Body of pancreas (tissue), 4 donors: ENCODE measurements around the gene GTF2F2. TPM values are rescaled to one million over a fixed set of nuclear protein-coding genes. Genes with fewer than 3 reads are reported as not detected.

Experiments used
- ATAC-seq: fragments of 150-250 bp; one replicate; pipeline ENCODE4 v1.9.1; 2016
- DNase-seq, 4 donors: peaks; one replicate each; pipeline ENCODE4 v3.0.0-alpha.2; 2019
- H3K27ac ChIP-seq, 4 donors: fragments of 200-600 bp; sonication (generic); 1 replicate in 3 of 4; 2 replicates in 1 of 4; pipeline versions ENCODE4 v1.5.1 to v1.6.1; 2016 to 2019; ENCODE audit warnings: mild to moderate bottlenecking in 1 of 4, mixed read lengths in 1 of 4, moderate library complexity in 1 of 4
- H3K27me3 ChIP-seq, 2 donors: fragments of 200-600 bp; sonication (generic); one replicate each; pipeline ENCODE4 v1.6.0; 2016; ENCODE audit warnings: mild to moderate bottlenecking in 1 of 2
- H3K36me3 ChIP-seq, 2 donors: fragments of 200-600 bp; sonication (generic); replicated peaks in 1 of 2; 2 replicates each; pipeline ENCODE4 v1.5.1; 2016; ENCODE audit warnings: low read depth in 2 of 2; ENCODE audit not compliant: insufficient read depth in 1 of 2
- H3K4me1 ChIP-seq: fragments of 200-600 bp; sonication (generic); one replicate; pipeline ENCODE4 v1.6.0; 2016
- H3K4me3 ChIP-seq, 2 donors: fragments of 200-600 bp; sonication (generic); 1 replicate in 1 of 2; 2 replicates in 1 of 2; pipeline ENCODE4 v1.5.1; 2016 to 2019
- H3K9me3 ChIP-seq, 3 donors: fragments of 200-600 bp; sonication (generic); 1 replicate in 2 of 3; 2 replicates in 1 of 3; pipeline ENCODE4 v1.5.1; 2016
- POLR2A ChIP-seq, 3 donors: fragments of 450-650 bp; IDR thresholded peaks; one replicate each; pipeline ENCODE4 v1.6.1; 2016; ENCODE audit warnings: antibody characterized with exemption in 3 of 3, mild to moderate bottlenecking in 2 of 3
- WGBS, 2 donors: methylation state at CpG; one replicate each; pipeline ENCODE4 v1.1.5; 2017; 5-methylcytosine and 5-hydroxymethylcytosine counted together
- intact Hi-C: fragments of 100-400 bp; cut with DNase I; formaldehyde crosslinking; loops from one replicate; pipeline ENCODE4 v1.15.1; 2023
- total RNA-seq, 2 donors: library from RNA; depleted of rRNA; stranded (reverse); fragments of >200 nt; gene quantifications; one replicate each; pipeline ENCODE4 v1.1.0, GENCODE V29; 2016
- TF ChIP-seq, protein P1 (sequence below), 7 experiments: fragments of 450-650 bp in 4 of 7; fragments of 200-600 bp in 3 of 7; sonication (generic) in 3 of 7; IDR thresholded peaks; one replicate each; pipeline ENCODE4 v1.5.1; 2016 to 2019; ENCODE audit warnings: antibody characterized with exemption in 7 of 7

GTF2F2 gene
- total RNA-seq, 2 donors from 2014 or later = 5.9 to 9.6 TPM

- H3K27me3 ChIP-seq = no peaks in the 10 kb centered on the region
- 65 to 68% methylated on average over 1 of the region's 1 CpG for WGBS, 2 donors
- no peak for ATAC-seq
- peaks cover 6% of the 10 kb centered on the region for H3K4me1 ChIP-seq
- H3K4me3 ChIP-seq = no peak overlapping the region
- H3K9me3 ChIP-seq = no peaks in the 10 kb centered on the region
- DNase-seq = no peak
- H3K36me3 ChIP-seq = no peaks in the 10 kb centered on the region
- intact Hi-C loops = no loop called here
- H3K27ac ChIP-seq = peak overlapping the region in 1 of 4 donors; percentile 79
- TF ChIP-seq, protein P1, sequence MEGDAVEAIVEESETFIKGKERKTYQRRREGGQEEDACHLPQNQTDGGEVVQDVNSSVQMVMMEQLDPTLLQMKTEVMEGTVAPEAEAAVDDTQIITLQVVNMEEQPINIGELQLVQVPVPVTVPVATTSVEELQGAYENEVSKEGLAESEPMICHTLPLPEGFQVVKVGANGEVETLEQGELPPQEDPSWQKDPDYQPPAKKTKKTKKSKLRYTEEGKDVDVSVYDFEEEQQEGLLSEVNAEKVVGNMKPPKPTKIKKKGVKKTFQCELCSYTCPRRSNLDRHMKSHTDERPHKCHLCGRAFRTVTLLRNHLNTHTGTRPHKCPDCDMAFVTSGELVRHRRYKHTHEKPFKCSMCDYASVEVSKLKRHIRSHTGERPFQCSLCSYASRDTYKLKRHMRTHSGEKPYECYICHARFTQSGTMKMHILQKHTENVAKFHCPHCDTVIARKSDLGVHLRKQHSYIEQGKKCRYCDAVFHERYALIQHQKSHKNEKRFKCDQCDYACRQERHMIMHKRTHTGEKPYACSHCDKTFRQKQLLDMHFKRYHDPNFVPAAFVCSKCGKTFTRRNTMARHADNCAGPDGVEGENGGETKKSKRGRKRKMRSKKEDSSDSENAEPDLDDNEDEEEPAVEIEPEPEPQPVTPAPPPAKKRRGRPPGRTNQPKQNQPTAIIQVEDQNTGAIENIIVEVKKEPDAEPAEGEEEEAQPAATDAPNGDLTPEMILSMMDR (IDR thresholded peaks at IDR 0.05) = no peak
- no peak for TF ChIP-seq POLR2A (IDR thresholded peaks at IDR 0.05)
Observed at GRCh38 chr13:45196622-45197021, 76.3 kb downstream of the GTF2F2 start.

DNA sequence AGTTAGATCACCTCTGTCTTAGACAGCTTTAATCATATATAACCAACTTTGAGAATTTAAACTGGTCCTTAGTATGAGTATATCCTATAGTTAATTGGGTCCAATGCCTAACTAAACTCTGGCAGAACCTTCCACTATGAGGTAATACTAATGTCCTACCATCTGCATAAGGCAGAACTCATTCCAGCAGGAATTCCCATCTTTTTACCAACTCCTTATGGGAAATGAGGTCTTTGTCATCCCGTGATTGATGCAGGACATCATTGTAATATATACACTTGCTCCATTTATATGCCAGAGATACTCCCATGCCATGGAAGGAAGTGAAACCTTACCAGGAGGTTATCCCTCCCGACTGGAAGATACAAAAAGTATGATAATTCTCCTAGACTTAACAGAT, 77.7 kb downstream of the GTF2F2 start:
- Histone ChIP-seq H3K9me3 (no peaks in the 10 kb centered on the region), H3K27ac (no peak overlapping the region), H3K27me3 (no peaks in the 10 kb centered on the region), H3K4me3 (no peak overlapping the region), H3K36me3 (no peaks in the 10 kb centered on the region), H3K4me1 (peaks cover 6% of the 10 kb centered on the region)
- 78 to 97% methylated on average over 2 of the region's 2 CpGs for WGBS, 2 donors
- ATAC-seq = no peak
- no peak for DNase-seq
- TF ChIP-seq, protein P1 (IDR thresholded peaks at IDR 0.05) = no peak
- no peak for TF ChIP-seq POLR2A (IDR thresholded peaks at IDR 0.05)
- intact Hi-C loops = no loop called here

GRCh38 chr13:45198924-45199323, 78.6 kb downstream of the GTF2F2 start:
- no peak overlapping the region for H3K27ac ChIP-seq
- WGBS, 2 donors = 68 to 69% methylated on average over 3 of the region's 3 CpGs

DNA sequence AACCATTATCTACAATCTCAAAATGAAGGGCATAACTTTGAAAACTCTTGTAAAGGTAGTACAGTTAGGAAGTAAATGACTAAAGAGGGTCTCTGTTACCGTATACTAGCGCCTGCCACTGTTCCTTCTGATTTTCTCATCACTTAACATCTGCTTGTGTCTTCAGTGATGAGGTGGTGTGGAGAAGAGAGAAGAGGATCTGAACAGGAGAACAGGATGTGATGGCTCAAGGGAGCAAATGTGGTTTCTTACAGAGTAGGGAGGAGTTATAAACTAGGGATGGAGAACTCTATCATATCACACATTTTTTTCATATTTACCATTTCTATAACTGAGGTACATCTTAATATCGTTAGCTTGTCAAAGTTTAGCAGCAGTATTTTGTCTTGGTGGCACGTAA, 79.4 kb downstream of the GTF2F2 start:
- ATAC-seq (no peak), DNase-seq (no peak)
- no peaks in the 10 kb centered on the region for H3K27me3 ChIP-seq
- peaks cover 6% of the 10 kb centered on the region for H3K4me1 ChIP-seq
- H3K9me3 ChIP-seq = no peaks in the 10 kb centered on the region
- no peak overlapping the region for H3K27ac ChIP-seq
- no peaks in the 10 kb centered on the region for H3K36me3 ChIP-seq
- 86 to 89% methylated on average over 4 of the region's 4 CpGs for WGBS, 2 donors
- intact Hi-C loops = no loop called here
- TF ChIP-seq, protein P1 (IDR thresholded peaks at IDR 0.05) = no peak
- no peak for TF ChIP-seq POLR2A (IDR thresholded peaks at IDR 0.05)
- H3K4me3 ChIP-seq = no peak overlapping the region

More at GRCh38 chr13:45198924-45199323, 78.6 kb downstream of the GTF2F2 start:
- H3K27me3 ChIP-seq = no peaks in the 10 kb centered on the region
- DNase-seq (no peak), ATAC-seq (no peak)
- peaks cover 6% of the 10 kb centered on the region for H3K4me1 ChIP-seq
- intact Hi-C loops = no loop called here
- no peak overlapping the region for H3K4me3 ChIP-seq
- H3K9me3 ChIP-seq = no peaks in the 10 kb centered on the region
- no peaks in the 10 kb centered on the region for H3K36me3 ChIP-seq
- no peak for TF ChIP-seq POLR2A (IDR thresholded peaks at IDR 0.05)
- TF ChIP-seq, protein P1 (IDR thresholded peaks at IDR 0.05) = no peak

DNA sequence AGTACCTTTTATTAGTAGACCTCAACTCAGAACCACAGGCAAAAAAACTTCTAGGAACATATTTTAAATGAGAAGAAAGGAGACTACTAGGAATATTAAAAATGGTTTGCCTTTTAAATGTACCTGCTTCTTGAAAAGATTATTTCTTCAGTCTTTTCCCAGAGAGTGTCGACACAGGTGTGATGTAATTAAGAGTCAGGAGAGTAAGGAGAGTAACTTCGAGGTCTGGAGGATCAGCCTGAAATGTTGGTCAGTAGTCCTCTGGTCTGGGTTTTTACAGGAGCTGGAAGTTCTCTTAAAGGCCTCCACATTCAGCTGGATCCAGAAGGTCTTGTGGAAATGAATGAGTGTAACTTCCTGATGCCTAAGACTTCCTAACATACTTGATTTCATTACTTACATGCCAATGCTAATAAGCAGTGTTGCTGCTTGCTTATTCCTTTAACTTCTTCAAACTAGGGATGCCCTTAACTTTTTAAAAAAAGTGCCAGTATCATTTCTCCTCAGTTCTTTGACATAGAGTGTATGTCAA, 80.5 kb downstream of the GTF2F2 start, which contains the start of gene KCTD4:
KCTD4 (minus strand) TSS at position 345 of the 532 bp plus-strand sequence. CDS start 6,478 bp downstream, outside the sequence.
- 83 to 89% methylated on average over 2 of the region's 2 CpGs for WGBS, 2 donors

More for the DNA sequence above, 80.5 kb downstream of the GTF2F2 start, which contains the start of gene KCTD4:
- Histone ChIP-seq H3K36me3 (no peaks in the 10 kb centered on the region), H3K27me3 (no peaks in the 10 kb centered on the region), H3K4me1 (peaks cover 6% of the 10 kb centered on the region), H3K9me3 (no peaks in the 10 kb centered on the region), H3K27ac (no peak within 1 kb of the TSS), H3K4me3 (no peak within 1 kb of the TSS)
- no peak for TF ChIP-seq POLR2A (IDR thresholded peaks at IDR 0.05)
- TF ChIP-seq, protein P1 (IDR thresholded peaks at IDR 0.05) = no peak
- DNase-seq (no peak), ATAC-seq (no peak)
- intact Hi-C loops = no loop called here
